Prostate gland (tissue), 2 donors: Measurements from ENCODE around the gene TSSK3. TPM values are rescaled to one million over a fixed set of nuclear protein-coding genes. Genes with fewer than 3 reads are reported as not detected.

ENCODE experiments used
- DNase-seq: peaks from one replicate; pipeline ENCODE4 v3.0.0-alpha.2; 2019; ENCODE audit warnings: low spot score
- H3K27ac ChIP-seq, 2 donors: fragments of 200-600 bp; sonication (generic); 2 replicates each; pipeline ENCODE4 v1.5.1; 2017 to 2019
- H3K27me3 ChIP-seq: fragments of 200-600 bp; sonication (generic); replicated peaks from 2 replicates; pipeline ENCODE4 v1.5.1; 2019; ENCODE audit not compliant: insufficient read depth
- H3K36me3 ChIP-seq, 2 donors: fragments of 200-600 bp; sonication (generic); 1 replicate in 1 of 2; 2 replicates in 1 of 2; pipeline versions ENCODE4 v1.5.1 to v1.8.1; 2017 to 2019
- H3K4me1 ChIP-seq: fragments of 200-600 bp; sonication (generic); replicated peaks from 2 replicates; pipeline ENCODE4 v1.5.1; 2019
- H3K4me3 ChIP-seq, 2 donors: fragments of 200-600 bp; sonication (generic); 2 replicates each; pipeline ENCODE4 v1.5.1; 2017 to 2019
- H3K9me3 ChIP-seq: fragments of 200-600 bp; sonication (generic); 2 replicates; pipeline ENCODE4 v1.5.1; 2017
- CTCF ChIP-seq, 4 experiments: fragments of 200-600 bp in 2 of 4; fragments of 450-650 bp in 2 of 4; sonication (generic) in 2 of 4; IDR thresholded peaks; 1 replicate in 3 of 4; 2 replicates in 1 of 4; pipeline ENCODE4 v1.5.1; 2016 to 2019; ENCODE audit warnings: antibody characterized with exemption in 4 of 4, mild to moderate bottlenecking in 2 of 4, moderate library complexity in 2 of 4
- POLR2A ChIP-seq: fragments of 450-650 bp; IDR thresholded peaks from one replicate; pipeline ENCODE4 v1.6.1; 2016; ENCODE audit warnings: antibody characterized with exemption, mild to moderate bottlenecking
- POLR2AphosphoS5 ChIP-seq: sonication (generic); formaldehyde crosslinking; IDR thresholded peaks from one replicate; pipeline ENCODE4 v1.6.1; 2017; ENCODE audit warnings: antibody characterized with exemption
- WGBS: methylation state at CpG from one replicate; pipeline ENCODE4 v1.1.5; 2018; 5-methylcytosine and 5-hydroxymethylcytosine counted together
- intact Hi-C: fragments of 100-400 bp; cut with DNase I; formaldehyde crosslinking; loops from one replicate; pipeline ENCODE4 v1.14.2; 2022
- total RNA-seq, 2 donors: library from RNA; depleted of rRNA; stranded (reverse); fragments of >200 nt; gene quantifications; one replicate each; pipeline ENCODE4 v1.1.0, GENCODE V29; 2016

TSSK3 gene
- total RNA-seq, 2 donors from 2014 or later = 7.0 TPM; not detected in 1

- intact Hi-C loops = loop anchor here (10.0 kb wide), 1 partner anchor 166 kb away; the partner anchor contains the start of genes EIF3I and TMEM234
- H3K9me3 ChIP-seq = no peaks in the 10 kb centered on the region
- H3K36me3 ChIP-seq = no peaks in the 10 kb centered on the region
- 60% methylated on average over 8 of the region's 8 CpGs for WGBS
- no peak overlapping the region for H3K4me3 ChIP-seq
- H3K4me1 ChIP-seq = peaks cover 9% of the 10 kb centered on the region
- no peak overlapping the region for H3K27ac ChIP-seq
- DNase-seq = no peak
- TF ChIP-seq POLR2A (no peak), POLR2AphosphoS5 (peak; percentile 29), CTCF (IDR thresholded peaks at IDR 0.05) (no peak)
- no peaks in the 10 kb centered on the region for H3K27me3 ChIP-seq
Measured at GRCh38 chr1:32390904-32391870, 28.8 kb downstream of the TSSK3 start.

GRCh38 chr1:32392325-32392724 is 30.0 kb downstream of the TSSK3 start:
- peaks cover 9% of the 10 kb centered on the region for H3K4me1 ChIP-seq
- no peak for TF ChIP-seq POLR2AphosphoS5
- 64% methylated on average over 3 of the region's 3 CpGs for WGBS
- H3K27ac ChIP-seq = no peak overlapping the region
- no peak for DNase-seq
- H3K27me3 ChIP-seq = no peaks in the 10 kb centered on the region
- intact Hi-C loops = loop anchor here (10.0 kb wide), 1 partner anchor 168 kb away; the partner anchor contains the start of genes EIF3I and TMEM234
- H3K9me3 ChIP-seq = no peaks in the 10 kb centered on the region
- no peaks in the 10 kb centered on the region for H3K36me3 ChIP-seq
- H3K4me3 ChIP-seq = no peak overlapping the region

GRCh38 chr1:32393136-32393535 is 30.8 kb downstream of the TSSK3 start:
- Histone ChIP-seq H3K4me3 (peak overlapping the region; percentile 74 to 79), H3K9me3 (no peaks in the 10 kb centered on the region), H3K27me3 (no peaks in the 10 kb centered on the region), H3K27ac (peak overlapping the region; percentile 94 to 96), H3K36me3 (no peaks in the 10 kb centered on the region), H3K4me1 (peaks cover 9% of the 10 kb centered on the region)
- no peak for DNase-seq
- intact Hi-C loops = loop anchor here (10.0 kb wide), 1 partner anchor 168 kb away; the partner anchor contains the start of genes EIF3I and TMEM234
- TF ChIP-seq POLR2AphosphoS5 (no peak), CTCF (IDR thresholded peaks at IDR 0.05) (no peak), POLR2A (no peak)
- 59% methylated on average over 1 of the region's 1 CpG for WGBS

GRCh38 chr1:32393832-32394140 is 31.4 kb downstream of the TSSK3 start:
- no peaks in the 10 kb centered on the region for H3K27me3 ChIP-seq
- TF ChIP-seq POLR2AphosphoS5 = no peak
- TF ChIP-seq CTCF (IDR thresholded peaks at IDR 0.05) = no peak
- peak overlapping the region; percentile 94 to 96 for H3K27ac ChIP-seq
- DNase-seq = peak; percentile 50
- no peaks in the 10 kb centered on the region for H3K9me3 ChIP-seq
- no peaks in the 10 kb centered on the region for H3K36me3 ChIP-seq
- WGBS = under 1% methylated on average over 15 of the region's 15 CpGs
- intact Hi-C loops = loop anchor here (10.0 kb wide), 1 partner anchor 169 kb away; the partner anchor contains the start of genes EIF3I and TMEM234
- peak overlapping the region; percentile 74 to 79 for H3K4me3 ChIP-seq
- H3K4me1 ChIP-seq = peaks cover 9% of the 10 kb centered on the region

GRCh38 chr1:32394141-32394889 is 32.0 kb downstream of the TSSK3 start, which contains the start of gene BSDC1:
Gene BSDC1 (minus strand): TSS chr1:32394441. CDS start chr1:32394414, 27 bp downstream.
- peak within 1 kb of the TSS; percentile 94 to 96 for H3K27ac ChIP-seq
- peak; percentile 99 for DNase-seq
- WGBS = 1% methylated on average over 47 of the region's 48 CpGs
- H3K36me3 ChIP-seq = no peaks in the 10 kb centered on the region
- H3K27me3 ChIP-seq = no peaks in the 10 kb centered on the region
- H3K4me1 ChIP-seq = peaks cover 9% of the 10 kb centered on the region
- H3K9me3 ChIP-seq = no peaks in the 10 kb centered on the region
- H3K4me3 ChIP-seq = peak within 1 kb of the TSS; percentile 74 to 79
- intact Hi-C loops = loop anchor here (10.0 kb wide), 1 partner anchor 170 kb away; the partner anchor contains the start of genes EIF3I and TMEM234
- TF ChIP-seq POLR2A (peak; percentile 96), CTCF (IDR thresholded peaks at IDR 0.05) (no peak), POLR2AphosphoS5 (peak; percentile 100)
